K562 (cell line): ENCODE measurements around the gene MOB1A. TPM values are rescaled to one million over a fixed set of nuclear protein-coding genes. Genes with fewer than 3 reads are reported as not detected.

ENCODE experiments used
- CBX5 ChIP-seq: IDR thresholded peaks from 2 replicates; pipeline ENCODE4 v1.6.1; 2014; ENCODE audit warnings: low read depth, borderline replicate concordance
- HIVEP1 ChIP-seq: fragments of 250-450 bp; sonication (Bioruptor Pico); IDR thresholded peaks from 2 replicates; pipeline ENCODE4 v1.4.0; 2020; ENCODE audit warnings: mild to moderate bottlenecking
- ID3 ChIP-seq, 2 experiments: fragments of 250-450 bp in 1 of 2; fragments of 450-650 bp in 1 of 2; sonication (Bioruptor Pico) in 1 of 2; IDR thresholded peaks; 2 replicates each; pipeline versions ENCODE4 v1.6.1 to v1.8.0; 2016 to 2021; ENCODE audit warnings: mild to moderate bottlenecking in 2 of 2, moderate library complexity in 2 of 2, missing compliant biosample characterization in 1 of 2, missing genetic modification characterization in 1 of 2
- JUN ChIP-seq, 2 experiments: sonication (generic) in 1 of 2; formaldehyde crosslinking in 1 of 2; IDR thresholded peaks; 2 replicates each; pipeline versions ENCODE4 v1.6.1 to v1.8.0; 2012 to 2022; ENCODE audit warnings: borderline replicate concordance in 2 of 2, mild to moderate bottlenecking in 2 of 2, improper control_type of control experiment in 1 of 2, low read depth in 1 of 2, low read length in 1 of 2, missing genetic modification reagents in 1 of 2
- polyA plus RNA-seq, 8 experiments: library from polyadenylated mRNA; depleted of rRNA in 4 of 8; stranded (reverse) in 5 of 8; unstranded in 3 of 8; fragments of >200 nt; fragmentation: Nextera tagmentation in 2 of 8; fragmentation: Illumina TruSeq in 1 of 8; extraction: Ambion mirVana in 2 of 8; extraction: Trizol in 1 of 8; gene quantifications; 2 replicates each; pipeline versions ENCODE4 v1.2.1 to v1.2.3, GENCODE V29; 2011 to 2014; ENCODE audit warnings: inconsistent platforms in 1 of 8, missing spikeins in 1 of 8
- total RNA-seq, 7 experiments: library from RNA; depleted of rRNA in 6 of 7; stranded (reverse); fragments of >200 nt in 6 of 7; fragmentation: Illumina TruSeq in 2 of 7; extraction: Trizol in 2 of 7; gene quantifications; 2 replicates each; pipeline versions ENCODE4 v1.2.1 to v1.2.3, GENCODE V29; 2011 to 2021; ENCODE audit warnings: low replicate concordance in 1 of 7
- TF ChIP-seq, protein P1 (sequence below): fragments of 450-650 bp; IDR thresholded peaks from 2 replicates; pipeline ENCODE4 v1.6.1; 2016; ENCODE audit warnings: mild to moderate bottlenecking, moderate library complexity
- TF ChIP-seq, protein P2 (sequence below): IDR thresholded peaks from 2 replicates; pipeline ENCODE4 v1.6.1; 2011; ENCODE audit not compliant: insufficient read length; ENCODE audit errors: extremely low read depth
- TF ChIP-seq, protein P3 (sequence below): fragments of 150-350 bp; IDR thresholded peaks from 2 replicates; pipeline ENCODE4 v1.6.1; 2014; ENCODE audit warnings: low read depth, mild to moderate bottlenecking, low read length, borderline replicate concordance

MOB1A gene
- total and polyA plus RNA-seq, 9 of the 15 experiments (the other 6 are each of a cell fraction or from before 2014, with no cell fraction given): 24.8 to 100 (median 60.2) TPM

DNA sequence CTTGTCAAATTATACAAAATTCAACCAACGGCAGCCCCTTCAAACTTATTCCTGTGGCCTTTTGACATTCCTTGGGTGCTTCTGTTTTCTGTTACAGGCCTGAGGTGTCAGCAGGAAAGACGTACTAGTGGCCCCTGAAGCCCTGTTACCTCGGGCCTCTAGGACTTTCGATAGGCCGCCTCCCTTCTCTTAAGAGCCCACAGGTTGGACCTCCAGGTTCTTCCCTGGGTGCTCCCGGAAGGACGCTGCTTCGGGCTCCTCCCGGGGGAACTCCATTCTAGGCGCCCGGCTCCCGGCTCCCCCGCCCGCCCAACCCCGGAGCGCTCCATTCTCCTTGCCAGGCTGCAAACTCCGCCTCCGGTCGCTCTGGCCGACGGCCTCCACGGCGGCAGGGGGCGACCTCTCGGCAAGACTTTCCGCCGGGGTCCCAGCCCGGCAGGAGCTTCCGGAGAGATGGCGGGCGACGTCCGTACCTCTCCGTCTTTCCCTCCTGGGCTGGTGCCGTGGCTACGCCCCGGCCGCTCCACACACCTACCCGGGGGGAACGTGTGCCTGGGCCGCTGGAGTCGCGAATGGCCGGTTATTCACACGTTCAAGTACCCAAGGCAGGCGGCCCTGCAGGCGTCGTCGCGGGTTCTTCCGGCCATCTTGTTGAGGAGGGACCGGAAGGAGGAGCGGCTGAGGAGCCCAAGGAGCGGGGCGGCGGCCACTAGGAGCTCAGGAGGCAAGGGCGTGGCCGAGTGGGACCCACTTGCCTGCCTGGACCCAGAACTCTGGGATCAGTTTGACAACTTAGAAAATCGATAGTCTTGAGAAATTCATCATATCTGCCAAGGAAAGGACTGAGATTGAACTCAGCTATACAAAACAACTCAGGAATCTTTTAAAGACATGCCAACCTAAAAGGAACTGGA lies 58.5 kb downstream of the MOB1A start (continued):
- TF ChIP-seq, protein P1, sequence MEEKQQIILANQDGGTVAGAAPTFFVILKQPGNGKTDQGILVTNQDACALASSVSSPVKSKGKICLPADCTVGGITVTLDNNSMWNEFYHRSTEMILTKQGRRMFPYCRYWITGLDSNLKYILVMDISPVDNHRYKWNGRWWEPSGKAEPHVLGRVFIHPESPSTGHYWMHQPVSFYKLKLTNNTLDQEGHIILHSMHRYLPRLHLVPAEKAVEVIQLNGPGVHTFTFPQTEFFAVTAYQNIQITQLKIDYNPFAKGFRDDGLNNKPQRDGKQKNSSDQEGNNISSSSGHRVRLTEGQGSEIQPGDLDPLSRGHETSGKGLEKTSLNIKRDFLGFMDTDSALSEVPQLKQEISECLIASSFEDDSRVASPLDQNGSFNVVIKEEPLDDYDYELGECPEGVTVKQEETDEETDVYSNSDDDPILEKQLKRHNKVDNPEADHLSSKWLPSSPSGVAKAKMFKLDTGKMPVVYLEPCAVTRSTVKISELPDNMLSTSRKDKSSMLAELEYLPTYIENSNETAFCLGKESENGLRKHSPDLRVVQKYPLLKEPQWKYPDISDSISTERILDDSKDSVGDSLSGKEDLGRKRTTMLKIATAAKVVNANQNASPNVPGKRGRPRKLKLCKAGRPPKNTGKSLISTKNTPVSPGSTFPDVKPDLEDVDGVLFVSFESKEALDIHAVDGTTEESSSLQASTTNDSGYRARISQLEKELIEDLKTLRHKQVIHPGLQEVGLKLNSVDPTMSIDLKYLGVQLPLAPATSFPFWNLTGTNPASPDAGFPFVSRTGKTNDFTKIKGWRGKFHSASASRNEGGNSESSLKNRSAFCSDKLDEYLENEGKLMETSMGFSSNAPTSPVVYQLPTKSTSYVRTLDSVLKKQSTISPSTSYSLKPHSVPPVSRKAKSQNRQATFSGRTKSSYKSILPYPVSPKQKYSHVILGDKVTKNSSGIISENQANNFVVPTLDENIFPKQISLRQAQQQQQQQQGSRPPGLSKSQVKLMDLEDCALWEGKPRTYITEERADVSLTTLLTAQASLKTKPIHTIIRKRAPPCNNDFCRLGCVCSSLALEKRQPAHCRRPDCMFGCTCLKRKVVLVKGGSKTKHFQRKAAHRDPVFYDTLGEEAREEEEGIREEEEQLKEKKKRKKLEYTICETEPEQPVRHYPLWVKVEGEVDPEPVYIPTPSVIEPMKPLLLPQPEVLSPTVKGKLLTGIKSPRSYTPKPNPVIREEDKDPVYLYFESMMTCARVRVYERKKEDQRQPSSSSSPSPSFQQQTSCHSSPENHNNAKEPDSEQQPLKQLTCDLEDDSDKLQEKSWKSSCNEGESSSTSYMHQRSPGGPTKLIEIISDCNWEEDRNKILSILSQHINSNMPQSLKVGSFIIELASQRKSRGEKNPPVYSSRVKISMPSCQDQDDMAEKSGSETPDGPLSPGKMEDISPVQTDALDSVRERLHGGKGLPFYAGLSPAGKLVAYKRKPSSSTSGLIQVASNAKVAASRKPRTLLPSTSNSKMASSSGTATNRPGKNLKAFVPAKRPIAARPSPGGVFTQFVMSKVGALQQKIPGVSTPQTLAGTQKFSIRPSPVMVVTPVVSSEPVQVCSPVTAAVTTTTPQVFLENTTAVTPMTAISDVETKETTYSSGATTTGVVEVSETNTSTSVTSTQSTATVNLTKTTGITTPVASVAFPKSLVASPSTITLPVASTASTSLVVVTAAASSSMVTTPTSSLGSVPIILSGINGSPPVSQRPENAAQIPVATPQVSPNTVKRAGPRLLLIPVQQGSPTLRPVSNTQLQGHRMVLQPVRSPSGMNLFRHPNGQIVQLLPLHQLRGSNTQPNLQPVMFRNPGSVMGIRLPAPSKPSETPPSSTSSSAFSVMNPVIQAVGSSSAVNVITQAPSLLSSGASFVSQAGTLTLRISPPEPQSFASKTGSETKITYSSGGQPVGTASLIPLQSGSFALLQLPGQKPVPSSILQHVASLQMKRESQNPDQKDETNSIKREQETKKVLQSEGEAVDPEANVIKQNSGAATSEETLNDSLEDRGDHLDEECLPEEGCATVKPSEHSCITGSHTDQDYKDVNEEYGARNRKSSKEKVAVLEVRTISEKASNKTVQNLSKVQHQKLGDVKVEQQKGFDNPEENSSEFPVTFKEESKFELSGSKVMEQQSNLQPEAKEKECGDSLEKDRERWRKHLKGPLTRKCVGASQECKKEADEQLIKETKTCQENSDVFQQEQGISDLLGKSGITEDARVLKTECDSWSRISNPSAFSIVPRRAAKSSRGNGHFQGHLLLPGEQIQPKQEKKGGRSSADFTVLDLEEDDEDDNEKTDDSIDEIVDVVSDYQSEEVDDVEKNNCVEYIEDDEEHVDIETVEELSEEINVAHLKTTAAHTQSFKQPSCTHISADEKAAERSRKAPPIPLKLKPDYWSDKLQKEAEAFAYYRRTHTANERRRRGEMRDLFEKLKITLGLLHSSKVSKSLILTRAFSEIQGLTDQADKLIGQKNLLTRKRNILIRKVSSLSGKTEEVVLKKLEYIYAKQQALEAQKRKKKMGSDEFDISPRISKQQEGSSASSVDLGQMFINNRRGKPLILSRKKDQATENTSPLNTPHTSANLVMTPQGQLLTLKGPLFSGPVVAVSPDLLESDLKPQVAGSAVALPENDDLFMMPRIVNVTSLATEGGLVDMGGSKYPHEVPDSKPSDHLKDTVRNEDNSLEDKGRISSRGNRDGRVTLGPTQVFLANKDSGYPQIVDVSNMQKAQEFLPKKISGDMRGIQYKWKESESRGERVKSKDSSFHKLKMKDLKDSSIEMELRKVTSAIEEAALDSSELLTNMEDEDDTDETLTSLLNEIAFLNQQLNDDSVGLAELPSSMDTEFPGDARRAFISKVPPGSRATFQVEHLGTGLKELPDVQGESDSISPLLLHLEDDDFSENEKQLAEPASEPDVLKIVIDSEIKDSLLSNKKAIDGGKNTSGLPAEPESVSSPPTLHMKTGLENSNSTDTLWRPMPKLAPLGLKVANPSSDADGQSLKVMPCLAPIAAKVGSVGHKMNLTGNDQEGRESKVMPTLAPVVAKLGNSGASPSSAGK: peak; percentile 97
- TF ChIP-seq CBX5: 0 out of 2 replicates have a peak, but pooled peaks have one; percentile 12
- no peak for TF ChIP-seq JUN (IDR thresholded peaks at IDR 0.05; ENCODE audit: borderline replicate concordance, low read depth, low read length)
- no peak for TF ChIP-seq JUN (CRISPR knock-in tag; IDR thresholded peaks at IDR 0.05; ENCODE audit: borderline replicate concordance)
- TF ChIP-seq, protein P2, sequence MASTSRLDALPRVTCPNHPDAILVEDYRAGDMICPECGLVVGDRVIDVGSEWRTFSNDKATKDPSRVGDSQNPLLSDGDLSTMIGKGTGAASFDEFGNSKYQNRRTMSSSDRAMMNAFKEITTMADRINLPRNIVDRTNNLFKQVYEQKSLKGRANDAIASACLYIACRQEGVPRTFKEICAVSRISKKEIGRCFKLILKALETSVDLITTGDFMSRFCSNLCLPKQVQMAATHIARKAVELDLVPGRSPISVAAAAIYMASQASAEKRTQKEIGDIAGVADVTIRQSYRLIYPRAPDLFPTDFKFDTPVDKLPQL: no peak
- TF ChIP-seq ID3 (CRISPR knock-in tag; IDR thresholded peaks at IDR 0.05): no peak
- peak; percentile 67; the same call in 1 of the 2 replicates for TF ChIP-seq ID3 (tag; IDR thresholded peaks at IDR 0.05)
- TF ChIP-seq, protein P3, sequence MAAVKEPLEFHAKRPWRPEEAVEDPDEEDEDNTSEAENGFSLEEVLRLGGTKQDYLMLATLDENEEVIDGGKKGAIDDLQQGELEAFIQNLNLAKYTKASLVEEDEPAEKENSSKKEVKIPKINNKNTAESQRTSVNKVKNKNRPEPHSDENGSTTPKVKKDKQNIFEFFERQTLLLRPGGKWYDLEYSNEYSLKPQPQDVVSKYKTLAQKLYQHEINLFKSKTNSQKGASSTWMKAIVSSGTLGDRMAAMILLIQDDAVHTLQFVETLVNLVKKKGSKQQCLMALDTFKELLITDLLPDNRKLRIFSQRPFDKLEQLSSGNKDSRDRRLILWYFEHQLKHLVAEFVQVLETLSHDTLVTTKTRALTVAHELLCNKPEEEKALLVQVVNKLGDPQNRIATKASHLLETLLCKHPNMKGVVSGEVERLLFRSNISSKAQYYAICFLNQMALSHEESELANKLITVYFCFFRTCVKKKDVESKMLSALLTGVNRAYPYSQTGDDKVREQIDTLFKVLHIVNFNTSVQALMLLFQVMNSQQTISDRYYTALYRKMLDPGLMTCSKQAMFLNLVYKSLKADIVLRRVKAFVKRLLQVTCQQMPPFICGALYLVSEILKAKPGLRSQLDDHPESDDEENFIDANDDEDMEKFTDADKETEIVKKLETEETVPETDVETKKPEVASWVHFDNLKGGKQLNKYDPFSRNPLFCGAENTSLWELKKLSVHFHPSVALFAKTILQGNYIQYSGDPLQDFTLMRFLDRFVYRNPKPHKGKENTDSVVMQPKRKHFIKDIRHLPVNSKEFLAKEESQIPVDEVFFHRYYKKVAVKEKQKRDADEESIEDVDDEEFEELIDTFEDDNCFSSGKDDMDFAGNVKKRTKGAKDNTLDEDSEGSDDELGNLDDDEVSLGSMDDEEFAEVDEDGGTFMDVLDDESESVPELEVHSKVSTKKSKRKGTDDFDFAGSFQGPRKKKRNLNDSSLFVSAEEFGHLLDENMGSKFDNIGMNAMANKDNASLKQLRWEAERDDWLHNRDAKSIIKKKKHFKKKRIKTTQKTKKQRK: no peak
- TF ChIP-seq HIVEP1 (CRISPR knock-in tag): 0 out of 2 replicates have a peak, but pooled peaks have one; percentile 25
